Activated naive CD4-positive, alpha-beta T cell treated with anti-CD3 and anti-CD28 coated beads, Interleukin-2, amount 10 ng/mL, durations not matched to agents 7 days and 5 days (primary cell): ENCODE results near the gene CCDC141.
"Not testable (repeated sequence)": the region's sequence is repeated elsewhere in the genome, so short reads cannot be mapped to it uniquely, and the experiment has no call there.

ENCODE experiments used
- CTCF ChIA-PET: fragments of 350-600 bp; sonication (Branson Sonifier 250); formaldehyde crosslinking; loops from one replicate; lab custom pipeline; 2021; ENCODE audit warnings: antibody characterized with exemption; lab: Charles Lee
- DNase-seq: peaks from one replicate; pipeline ENCODE4 v3.0.0-alpha.2; 2020
- H3K27ac Mint-ChIP-seq: one replicate; pipeline ENCODE4 v1.8.0; 2021; ENCODE audit warnings: mild to moderate bottlenecking, moderate library complexity, mixed read lengths
- H3K27me3 Mint-ChIP-seq: one replicate; pipeline ENCODE4 v1.8.0; 2021; ENCODE audit warnings: mild to moderate bottlenecking, mixed read lengths
- H3K36me3 Mint-ChIP-seq: one replicate; pipeline ENCODE4 v1.8.0; 2021; ENCODE audit warnings: mixed read lengths
- H3K4me1 Mint-ChIP-seq: one replicate; pipeline ENCODE4 v1.8.0; 2021; ENCODE audit warnings: mixed read lengths
- H3K4me3 Mint-ChIP-seq: one replicate; pipeline ENCODE4 v1.8.0; 2021; ENCODE audit warnings: mild to moderate bottlenecking, moderate library complexity, mixed read lengths
- H3K9me3 Mint-ChIP-seq: one replicate; pipeline ENCODE4 v1.8.0; 2021; ENCODE audit warnings: mixed read lengths

CCDC141 gene

DNA sequence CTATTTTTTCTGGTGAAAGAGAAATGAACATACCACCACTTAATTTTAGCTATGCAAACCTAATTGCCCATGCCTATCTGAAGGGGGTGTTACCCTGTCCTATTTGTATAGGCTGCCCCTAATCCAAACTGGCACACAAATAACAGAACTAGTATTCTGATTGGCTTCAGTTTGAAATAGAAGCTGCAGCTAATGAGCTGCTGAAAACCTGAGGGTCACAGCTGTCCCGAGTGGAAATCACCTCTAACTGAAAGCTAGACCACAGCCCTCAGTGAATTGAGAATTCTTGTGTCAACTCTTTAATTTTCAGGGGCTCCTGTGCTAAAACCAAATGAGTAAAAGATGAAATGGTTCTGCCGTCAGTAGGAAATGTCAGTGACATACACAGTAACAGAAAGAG is 28.7 kb downstream of the CCDC141 start:
- Mint-ChIP-seq H3K36me3 (peaks cover 14% of the 10 kb centered on the region), H3K27me3 (no peaks in the 10 kb centered on the region), H3K9me3 (peaks cover 9% of the 10 kb centered on the region), H3K4me3 (no peak overlapping the region), H3K27ac (no peak overlapping the region), H3K4me1 (peaks cover 25% of the 10 kb centered on the region)
- CTCF ChIA-PET = interaction anchor here (1.3 to 3.4 kb wide), 9 partner anchors 10 to 226 kb away, joined by 3 to 25 read pairs (median 4); no protein-coding TSS in a partner anchor
- no peak for DNase-seq

DNA sequence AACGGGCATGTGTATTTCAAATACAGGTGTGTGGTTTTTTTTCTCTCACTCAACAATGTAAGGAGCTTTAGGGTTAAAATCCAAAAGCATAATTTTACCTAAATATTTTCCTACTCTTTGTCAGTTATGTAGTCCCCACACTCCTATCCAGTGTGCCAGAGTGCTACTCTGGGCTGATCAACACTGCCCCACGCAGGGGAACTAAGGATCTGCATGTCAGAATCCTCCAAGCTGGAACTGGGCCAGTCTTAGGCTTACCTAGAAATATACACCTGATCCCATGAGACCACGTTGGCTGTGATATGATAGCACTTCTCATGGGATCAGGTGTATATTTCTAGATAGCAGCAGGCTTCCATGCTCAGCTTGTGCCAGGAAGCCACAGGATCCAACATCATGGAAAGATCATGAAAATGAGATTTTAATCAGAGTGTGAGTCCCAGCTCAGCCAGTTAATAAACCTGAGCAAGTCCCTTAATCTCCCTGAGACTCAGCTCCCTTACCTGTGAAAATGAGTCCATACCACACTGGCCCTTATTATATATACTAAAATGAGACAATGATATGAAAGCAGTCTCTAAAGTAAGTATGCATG is 29.7 kb downstream of the CCDC141 start:
- peaks cover 23% of the 10 kb centered on the region for H3K4me1 Mint-ChIP-seq
- CTCF ChIA-PET = interaction anchor here (0.7 to 3.4 kb wide), 31 partner anchors 9 to 259 kb away, joined by 3 to 25 read pairs (median 4); no protein-coding TSS in a partner anchor
- H3K27ac Mint-ChIP-seq = no peak overlapping the region
- peaks cover 2% of the 10 kb centered on the region for H3K9me3 Mint-ChIP-seq
- no peaks in the 10 kb centered on the region for H3K27me3 Mint-ChIP-seq
- DNase-seq = peak; percentile 61
- H3K4me3 Mint-ChIP-seq = no peak overlapping the region
- peaks cover 5% of the 10 kb centered on the region for H3K36me3 Mint-ChIP-seq

DNA sequence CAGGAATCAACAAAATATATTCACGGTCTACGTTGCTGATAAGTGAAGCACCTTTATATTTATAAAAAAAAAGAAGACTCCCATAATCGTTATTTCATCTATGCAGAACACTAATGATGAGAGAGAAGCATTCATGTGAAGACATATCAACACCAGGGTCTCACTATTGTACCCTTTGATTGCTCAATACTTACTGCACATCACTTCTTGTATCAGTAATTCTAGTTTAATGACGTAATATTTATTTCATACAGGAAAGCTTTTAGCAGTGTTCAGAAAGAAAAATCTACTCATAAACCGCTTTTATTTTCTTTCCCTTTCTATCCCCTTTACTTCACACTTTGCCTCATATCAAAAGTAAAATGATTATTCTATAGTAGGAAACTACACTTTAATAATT is 30.7 kb downstream of the CCDC141 start:
- H3K36me3 Mint-ChIP-seq = no peaks in the 10 kb centered on the region
- H3K27me3 Mint-ChIP-seq = no peaks in the 10 kb centered on the region
- CTCF ChIA-PET = interaction anchor here (1.1 to 3.4 kb wide), 18 partner anchors 8 to 256 kb away, joined by 3 to 25 read pairs (median 6); no protein-coding TSS in a partner anchor
- no peaks in the 10 kb centered on the region for H3K9me3 Mint-ChIP-seq
- H3K27ac Mint-ChIP-seq = no peak overlapping the region
- H3K4me1 Mint-ChIP-seq = peaks cover 13% of the 10 kb centered on the region
- DNase-seq = no peak
- H3K4me3 Mint-ChIP-seq = no peak overlapping the region

DNA sequence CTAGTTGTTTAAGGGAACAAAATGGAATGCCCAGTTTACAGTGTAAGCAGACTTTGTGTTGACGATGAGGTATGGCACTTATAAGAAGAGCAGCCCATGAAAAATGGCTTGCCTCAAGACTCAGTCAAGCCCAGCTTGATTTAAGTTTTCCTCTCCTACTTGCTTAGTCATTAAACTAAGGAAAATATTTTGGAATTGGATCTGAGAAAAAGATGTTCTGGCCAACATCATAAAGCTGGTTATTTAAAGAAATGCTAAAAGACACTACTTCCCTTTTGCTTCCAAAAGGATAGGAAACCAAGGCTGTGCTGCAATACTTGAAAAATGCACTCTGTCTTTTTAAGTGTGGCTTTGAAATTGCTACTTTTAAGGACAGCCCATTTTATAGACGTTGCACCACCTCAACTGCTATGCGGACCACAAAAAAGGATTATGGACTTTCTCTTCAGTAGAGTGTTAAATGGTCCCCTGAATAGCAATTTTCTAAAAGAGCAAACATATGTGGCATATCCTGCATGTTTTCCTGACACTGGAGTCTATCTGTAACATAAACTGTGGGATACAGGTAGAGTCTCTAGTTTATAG is 32.1 kb downstream of the CCDC141 start:
- no peak for DNase-seq
- Mint-ChIP-seq H3K9me3 (peaks cover 2% of the 10 kb centered on the region), H3K27ac (no peak overlapping the region), H3K4me3 (no peak overlapping the region), H3K27me3 (no peaks in the 10 kb centered on the region), H3K4me1 (peaks cover 8% of the 10 kb centered on the region), H3K36me3 (peaks cover 2% of the 10 kb centered on the region)
- CTCF ChIA-PET = interaction anchor here (1.4 kb wide), 1 partner anchor 45 kb away, joined by 3 read pairs; no protein-coding TSS in a partner anchor

DNA sequence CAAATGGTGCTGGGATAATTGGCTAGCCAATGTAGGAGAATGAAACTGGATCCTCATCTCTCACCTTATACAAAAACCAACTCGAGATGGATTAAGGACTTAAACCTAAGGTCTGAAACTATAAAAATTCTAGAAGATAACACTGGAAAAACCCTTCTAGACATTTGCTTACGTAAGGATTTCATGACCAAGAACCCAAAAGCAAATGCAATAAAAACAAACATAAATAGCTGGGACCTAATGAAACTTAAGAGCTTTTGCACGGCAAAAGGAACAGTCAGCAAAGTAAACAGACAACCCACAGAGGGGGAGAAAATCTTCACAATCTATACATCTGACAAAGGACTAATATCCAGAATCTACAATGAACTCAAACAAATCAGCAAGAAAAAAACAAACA is 35.7 kb downstream of the CCDC141 start:
- peaks cover 12% of the 10 kb centered on the region for H3K9me3 Mint-ChIP-seq
- H3K27ac Mint-ChIP-seq, H3K27me3 Mint-ChIP-seq, H3K4me3 Mint-ChIP-seq, H3K4me1 Mint-ChIP-seq, H3K36me3 Mint-ChIP-seq, DNase-seq: not testable (repeated sequence)
- CTCF ChIA-PET = interaction anchor here (0.6 kb wide), 1 partner anchor 321 kb away, joined by 3 read pairs; no protein-coding TSS in a partner anchor

DNA sequence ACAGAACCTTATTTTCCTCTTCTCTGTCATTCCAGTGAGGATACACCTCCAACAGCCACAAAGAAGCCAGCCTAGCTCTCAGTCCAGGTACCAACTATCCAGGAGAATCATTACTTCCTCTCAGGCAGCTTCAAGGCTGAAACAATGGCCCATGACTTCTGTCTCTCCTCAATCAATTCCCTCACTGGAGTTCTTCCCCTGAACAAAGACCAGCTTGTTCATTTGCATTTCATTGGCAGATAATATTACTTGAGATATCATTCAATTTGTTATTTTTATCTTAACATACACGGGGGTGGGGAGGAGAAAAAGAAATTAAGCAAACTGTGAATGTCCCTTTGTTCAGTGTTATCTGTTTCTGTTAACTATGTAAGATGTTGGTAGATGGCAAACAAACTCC is 44.0 kb downstream of the CCDC141 start:
- peaks cover 4% of the 10 kb centered on the region for H3K36me3 Mint-ChIP-seq
- H3K27ac Mint-ChIP-seq = no peak overlapping the region
- no peaks in the 10 kb centered on the region for H3K4me1 Mint-ChIP-seq
- no peaks in the 10 kb centered on the region for H3K27me3 Mint-ChIP-seq
- peaks cover 8% of the 10 kb centered on the region for H3K9me3 Mint-ChIP-seq
- no peak overlapping the region for H3K4me3 Mint-ChIP-seq
- CTCF ChIA-PET = interaction anchor here (2.5 kb wide), 1 partner anchor 13 kb away, joined by 9 read pairs; no protein-coding TSS in a partner anchor
- DNase-seq = no peak

DNA sequence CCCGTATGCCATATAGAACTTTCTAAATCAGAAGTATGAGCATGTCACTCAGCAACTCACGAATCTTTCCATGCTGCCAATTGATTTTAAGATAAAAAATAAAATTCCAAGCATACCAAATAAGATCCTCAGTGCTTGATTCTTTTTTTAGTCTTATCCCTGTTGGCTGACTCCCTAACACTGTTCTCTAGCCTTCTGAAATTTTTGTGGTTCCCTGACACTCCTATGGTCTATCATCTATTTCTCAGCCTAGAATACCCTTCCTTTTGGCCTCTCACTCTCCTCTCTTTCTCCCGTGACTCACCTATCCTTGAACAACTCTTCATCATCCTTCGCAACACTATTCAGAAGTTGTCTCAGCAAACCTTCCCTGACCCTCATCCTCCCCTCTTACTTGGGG is 50.5 kb downstream of the CCDC141 start:
- CTCF ChIA-PET = no interaction called here
- Mint-ChIP-seq H3K36me3 (peaks cover 5% of the 10 kb centered on the region), H3K9me3 (peaks cover 8% of the 10 kb centered on the region), H3K4me3 (no peak overlapping the region), H3K4me1 (peaks cover 9% of the 10 kb centered on the region), H3K27me3 (no peaks in the 10 kb centered on the region), H3K27ac (no peak overlapping the region)
- DNase-seq = no peak

DNA sequence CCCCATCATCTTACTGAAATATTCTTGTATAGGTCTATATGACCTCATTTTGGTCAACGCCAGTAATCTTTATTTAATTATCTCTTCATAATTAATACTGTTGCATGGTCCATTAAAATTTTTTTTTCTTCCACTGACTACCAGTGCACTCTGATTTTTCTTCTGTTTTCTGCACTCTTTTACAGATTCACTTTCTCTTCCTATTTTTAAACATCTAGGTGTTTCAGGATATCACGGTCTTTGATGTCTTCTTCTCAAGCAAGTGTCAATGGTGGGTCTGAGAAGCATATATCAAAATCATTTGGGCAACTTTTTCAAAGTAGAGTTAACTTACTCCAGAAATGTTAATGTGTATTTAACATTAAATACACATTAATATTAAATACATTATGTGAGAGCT is 51.4 kb downstream of the CCDC141 start:
- Mint-ChIP-seq H3K27ac (no peak overlapping the region), H3K9me3 (peaks cover 9% of the 10 kb centered on the region), H3K4me1 (peaks cover 9% of the 10 kb centered on the region), H3K4me3 (no peak overlapping the region), H3K27me3 (no peaks in the 10 kb centered on the region), H3K36me3 (peaks cover 5% of the 10 kb centered on the region)
- CTCF ChIA-PET = no interaction called here
- no peak for DNase-seq

DNA sequence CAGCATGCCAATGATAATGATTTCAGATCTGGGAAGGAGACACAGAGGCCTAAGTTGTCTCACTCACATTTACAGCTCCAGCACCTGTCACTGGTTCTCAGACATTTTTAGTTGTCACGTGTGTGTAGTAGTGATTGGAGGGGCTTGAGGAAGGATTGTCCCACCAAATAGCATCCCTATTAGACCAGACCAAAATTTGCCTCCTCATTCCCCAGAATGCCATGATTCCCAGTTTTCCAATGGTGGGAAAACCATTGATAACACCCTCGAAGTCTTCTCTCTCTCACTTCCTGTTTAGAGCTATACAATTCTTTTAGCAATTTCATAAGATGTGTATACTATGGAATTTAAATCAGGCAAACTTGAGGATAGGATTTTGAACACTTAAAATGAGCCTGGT is 52.5 kb downstream of the CCDC141 start:
- H3K27me3 Mint-ChIP-seq = no peaks in the 10 kb centered on the region
- H3K4me3 Mint-ChIP-seq = no peak overlapping the region
- peaks cover 9% of the 10 kb centered on the region for H3K4me1 Mint-ChIP-seq
- H3K36me3 Mint-ChIP-seq = peaks cover 5% of the 10 kb centered on the region
- H3K27ac Mint-ChIP-seq = no peak overlapping the region
- DNase-seq = no peak
- CTCF ChIA-PET = interaction anchor here (1.3 kb wide), 1 partner anchor 23 kb away, joined by 4 read pairs; no protein-coding TSS in a partner anchor
- H3K9me3 Mint-ChIP-seq = peaks cover 9% of the 10 kb centered on the region

DNA sequence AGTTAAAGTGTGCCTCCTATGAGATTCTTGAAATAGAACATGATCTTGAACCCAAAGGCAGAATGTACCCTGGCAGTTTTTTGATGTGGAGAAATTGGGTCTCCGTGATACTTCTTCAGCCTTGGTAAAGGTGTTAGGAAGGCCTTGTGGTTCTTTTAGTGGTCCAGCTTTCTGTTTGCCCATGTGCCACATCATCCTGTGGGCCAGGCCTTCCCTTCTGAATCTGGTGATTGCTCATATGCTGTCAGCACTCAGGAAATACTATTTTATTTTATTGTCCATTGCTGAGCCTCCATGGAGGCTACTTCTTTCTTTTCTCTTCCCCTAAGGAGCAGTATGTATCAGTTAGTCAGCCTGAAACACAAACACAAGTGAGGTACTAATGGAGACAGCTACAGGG is 52.9 kb downstream of the CCDC141 start:
- CTCF ChIA-PET = interaction anchor here (1.3 kb wide), 1 partner anchor 23 kb away, joined by 4 read pairs; no protein-coding TSS in a partner anchor
- no peak overlapping the region for H3K27ac Mint-ChIP-seq
- no peak overlapping the region for H3K4me3 Mint-ChIP-seq
- H3K27me3 Mint-ChIP-seq = no peaks in the 10 kb centered on the region
- no peak for DNase-seq
- H3K4me1 Mint-ChIP-seq = peaks cover 9% of the 10 kb centered on the region
- H3K9me3 Mint-ChIP-seq = peaks cover 9% of the 10 kb centered on the region
- peaks cover 5% of the 10 kb centered on the region for H3K36me3 Mint-ChIP-seq

DNA sequence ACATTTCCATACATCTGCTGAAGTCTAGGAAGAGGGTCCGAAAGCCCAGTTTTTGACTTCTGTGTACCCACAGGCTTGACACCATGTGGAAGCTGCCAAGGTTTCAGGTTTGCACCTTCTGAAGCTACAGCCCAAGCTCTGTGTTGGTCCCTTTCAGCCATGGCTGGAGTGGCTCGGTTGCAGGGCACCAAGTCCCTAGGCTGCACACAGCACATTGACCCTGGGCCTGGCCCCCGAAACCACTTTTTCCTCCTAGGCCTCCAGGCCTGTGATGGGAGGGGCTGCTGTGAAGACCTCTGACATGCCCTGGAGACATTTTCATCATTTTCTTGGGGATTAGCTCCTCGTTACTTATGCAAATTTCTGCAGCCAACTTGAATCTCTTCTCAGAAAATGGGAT is 55.7 kb downstream of the CCDC141 start:
- H3K4me3 Mint-ChIP-seq = no peak overlapping the region
- no peaks in the 10 kb centered on the region for H3K27me3 Mint-ChIP-seq
- H3K27ac Mint-ChIP-seq = no peak overlapping the region
- H3K4me1 Mint-ChIP-seq = peaks cover 16% of the 10 kb centered on the region
- CTCF ChIA-PET = no interaction called here
- peaks cover 4% of the 10 kb centered on the region for H3K36me3 Mint-ChIP-seq
- no peak for DNase-seq
- peaks cover 9% of the 10 kb centered on the region for H3K9me3 Mint-ChIP-seq

DNA sequence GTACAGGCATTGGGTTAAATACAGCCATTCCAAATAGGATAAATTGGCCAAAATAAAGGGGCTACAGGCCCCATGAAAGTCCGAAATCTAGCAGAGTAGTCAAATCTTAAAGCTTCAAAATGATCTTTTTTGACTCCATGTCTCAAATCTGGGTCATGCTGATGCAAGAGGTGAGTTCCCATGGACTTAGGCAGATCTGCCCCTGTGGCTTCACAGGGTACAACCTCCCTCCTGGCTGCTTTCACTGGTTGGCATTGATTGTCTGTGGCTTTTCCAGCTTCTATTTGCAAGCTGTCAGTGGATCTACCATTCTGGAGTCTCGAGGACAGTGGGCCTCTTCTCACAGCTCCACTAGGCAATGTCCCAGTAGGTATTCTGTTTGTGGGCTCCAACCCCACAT is 56.1 kb downstream of the CCDC141 start:
- no peaks in the 10 kb centered on the region for H3K27me3 Mint-ChIP-seq
- no peak overlapping the region for H3K27ac Mint-ChIP-seq
- H3K36me3 Mint-ChIP-seq = no peaks in the 10 kb centered on the region
- peaks cover 12% of the 10 kb centered on the region for H3K4me1 Mint-ChIP-seq
- CTCF ChIA-PET = no interaction called here
- H3K9me3 Mint-ChIP-seq = peaks cover 9% of the 10 kb centered on the region
- no peak overlapping the region for H3K4me3 Mint-ChIP-seq
- no peak for DNase-seq

DNA sequence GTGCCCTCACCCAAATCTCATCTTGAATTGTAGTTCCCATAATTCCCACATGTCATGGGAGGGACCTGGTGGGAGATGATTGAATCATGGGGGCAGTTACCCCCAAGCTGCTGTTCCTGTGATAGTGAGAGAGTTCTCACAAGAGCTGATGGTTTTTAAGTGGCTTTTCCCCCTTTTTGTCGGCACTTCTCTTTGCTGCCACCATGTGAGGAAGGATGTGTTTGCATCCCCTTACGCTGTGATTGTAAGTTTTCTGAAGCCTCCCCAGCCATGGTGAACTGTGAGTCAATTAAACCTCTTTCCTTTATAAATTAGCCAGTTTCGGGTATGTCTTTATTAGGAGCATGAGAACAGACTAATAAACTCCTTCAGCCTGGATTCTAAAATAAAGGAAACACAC is 57.2 kb downstream of the CCDC141 start:
- CTCF ChIA-PET = interaction anchor here (0.6 to 1.0 kb wide), 2 partner anchors 83 to 137 kb away, joined by 3 read pairs; no protein-coding TSS in a partner anchor
- DNase-seq, H3K36me3 Mint-ChIP-seq, H3K27ac Mint-ChIP-seq, H3K27me3 Mint-ChIP-seq, H3K4me3 Mint-ChIP-seq, H3K4me1 Mint-ChIP-seq: not testable (repeated sequence)
- peaks cover 13% of the 10 kb centered on the region for H3K9me3 Mint-ChIP-seq

DNA sequence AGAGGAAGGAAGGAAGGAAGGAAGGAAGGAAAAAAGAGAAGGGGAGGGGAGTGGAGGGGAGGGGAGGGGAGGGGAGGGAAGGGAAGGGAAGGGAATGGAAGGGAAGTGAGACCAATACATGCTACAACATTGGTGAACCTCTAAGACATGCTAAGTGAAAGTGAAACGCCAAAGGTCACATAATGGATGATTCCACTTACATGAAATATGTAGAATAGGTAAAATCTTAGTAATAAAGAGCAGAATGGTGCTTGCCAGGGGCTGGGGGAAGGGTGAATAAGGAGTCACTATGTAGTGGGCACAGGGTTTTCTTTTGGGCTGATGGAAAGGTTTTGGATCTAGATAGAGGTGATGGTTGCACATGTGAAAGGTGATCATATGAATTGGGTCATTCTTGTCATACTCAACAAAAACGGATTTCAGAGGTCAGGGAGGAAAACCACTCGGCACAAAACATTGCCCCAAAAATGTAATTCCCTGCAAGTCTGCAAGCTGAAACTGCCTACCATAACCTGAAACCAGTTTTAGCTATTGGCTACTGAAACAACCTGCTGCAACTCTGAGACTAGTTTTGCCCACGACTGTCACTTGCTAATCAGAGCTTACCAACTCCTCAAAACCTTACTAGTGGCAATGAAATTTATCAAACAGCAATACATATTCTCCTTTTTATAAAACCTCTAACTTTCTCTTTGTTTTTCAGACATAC is 59.2 kb downstream of the CCDC141 start:
- no peaks in the 10 kb centered on the region for H3K27me3 Mint-ChIP-seq
- peaks cover 8% of the 10 kb centered on the region for H3K4me1 Mint-ChIP-seq
- H3K4me3 Mint-ChIP-seq = no peak overlapping the region
- no peaks in the 10 kb centered on the region for H3K36me3 Mint-ChIP-seq
- H3K9me3 Mint-ChIP-seq = peaks cover 13% of the 10 kb centered on the region
- CTCF ChIA-PET = no interaction called here
- H3K27ac Mint-ChIP-seq = no peak overlapping the region
- DNase-seq = no peak
